Forelimb muscle (tissue), 1 donor: ENCODE results near the gene ERLIN1. TPM values are rescaled to one million over a fixed set of nuclear protein-coding genes. Genes with fewer than 3 reads are reported as not detected.
"Not testable (repeated sequence)": the region's sequence is repeated elsewhere in the genome, so short reads cannot be mapped to it uniquely, and the experiment has no call there.

Experiments
- DNase-seq: peaks from one replicate; pipeline ENCODE4 v3.0.0-alpha.2; 2013; ENCODE audit warnings: low read depth
- polyA plus RNA-seq: library from polyadenylated mRNA; unstranded; fragments of 120-200 nt; gene quantifications from one replicate; pipeline ENCODE4 v1.2.1, GENCODE V29; 2013; ENCODE audit not compliant: insufficient read length

The ERLIN1 gene
- polyA plus RNA-seq, 1 donor, result 27.2 TPM

GRCh38 chr10:100133801-100134200 is 52.0 kb downstream of the ERLIN1 start:
- DNase-seq, result no peak

GRCh38 chr10:100132427-100132826 is 53.4 kb downstream of the ERLIN1 start:
- no peak for DNase-seq

GRCh38 chr10:100131571-100131970 is 54.3 kb downstream of the ERLIN1 start:
- no peak for DNase-seq

- no peak for DNase-seq
Observed at GRCh38 chr10:100130831-100131230, 55.0 kb downstream of the ERLIN1 start.

- DNase-seq, result no peak
Observed at GRCh38 chr10:100129424-100129823, 56.4 kb downstream of the ERLIN1 start.

GRCh38 chr10:100128951-100129350 is 56.9 kb downstream of the ERLIN1 start:
- no peak for DNase-seq

- DNase-seq, result not testable (repeated sequence)
Observed at GRCh38 chr10:100125335-100125734, 60.5 kb downstream of the ERLIN1 start.

- DNase-seq, result no peak
Observed at GRCh38 chr10:100124097-100124496, 61.7 kb downstream of the ERLIN1 start.

GRCh38 chr10:100122780-100123179 is 63.0 kb downstream of the ERLIN1 start:
- no peak for DNase-seq

- no peak for DNase-seq
Observed at GRCh38 chr10:100120550-100120949, 65.3 kb downstream of the ERLIN1 start.

- DNase-seq, result no peak
Observed at GRCh38 chr10:100119726-100120125, 66.1 kb downstream of the ERLIN1 start.

GRCh38 chr10:100114976-100115770 is 70.7 kb downstream of the ERLIN1 start:
- DNase-seq, result no peak

GRCh38 chr10:100114460-100114859 is 71.4 kb downstream of the ERLIN1 start:
- no peak for DNase-seq

GRCh38 chr10:100109670-100110069 is 76.2 kb downstream of the ERLIN1 start:
- DNase-seq, result no peak

- DNase-seq, result no peak
Observed at GRCh38 chr10:100106865-100107264, 79.0 kb downstream of the ERLIN1 start.

- DNase-seq, result no peak
Observed at GRCh38 chr10:100104300-100104699, 81.5 kb downstream of the ERLIN1 start.

GRCh38 chr10:100103581-100103980 is 82.2 kb downstream of the ERLIN1 start:
- no peak for DNase-seq

- no peak for DNase-seq
Observed at GRCh38 chr10:100101192-100102076, 84.4 kb downstream of the ERLIN1 start.

GRCh38 chr10:100100651-100101184 is 85.1 kb downstream of the ERLIN1 start:
- DNase-seq, result no peak
